Measurements from ENCODE around the gene DCDC2C.

DCDC2C gene

GRCh38 chr2:3712831-3713503 is 9.6 kb downstream of the DCDC2C start:
- no peak for DNase-seq

DNA sequence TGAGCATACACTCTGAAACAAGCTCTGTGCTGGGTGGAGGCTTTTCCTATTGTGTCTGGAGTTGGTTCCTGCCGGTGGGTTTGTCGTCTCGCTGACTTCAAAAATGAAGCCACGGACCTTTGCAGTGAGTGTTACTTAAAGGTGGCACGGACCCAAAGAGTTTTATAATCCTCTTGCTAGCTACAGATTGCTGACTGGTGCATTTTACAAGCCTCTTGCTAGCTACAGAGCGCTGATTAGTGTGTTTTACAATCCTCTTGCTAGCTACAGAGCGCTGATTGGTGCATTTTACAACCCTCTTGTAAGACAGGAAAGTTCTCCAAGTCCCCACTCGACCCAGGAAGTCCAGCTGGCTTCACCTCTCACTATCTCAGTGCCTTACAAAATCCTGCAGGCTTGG is 15.3 kb downstream of the DCDC2C start:
- no peak for DNase-seq

DNA sequence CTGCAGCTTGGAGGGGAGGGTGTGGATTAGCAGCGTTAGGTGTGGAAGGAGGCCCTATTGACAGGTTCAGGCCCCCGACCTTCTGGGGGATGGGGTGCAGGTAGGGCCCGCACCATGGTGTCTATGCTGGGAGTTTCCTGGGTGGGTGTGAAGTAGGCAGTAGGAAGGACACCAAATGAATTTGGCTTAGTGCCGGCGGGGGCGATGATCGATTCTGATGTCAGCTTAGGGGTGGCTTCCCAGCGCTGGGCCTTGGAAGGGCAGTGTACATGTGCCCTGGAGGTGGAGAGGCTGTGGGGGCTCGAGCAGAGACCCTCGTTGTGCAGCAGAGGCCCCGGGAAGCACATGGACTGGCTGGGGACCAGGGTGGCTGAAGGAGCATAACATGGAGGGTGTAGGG is 21.6 kb downstream of the DCDC2C start:
- no peak for DNase-seq

- DNase-seq: no peak
Observed at GRCh38 chr2:3725458-3726250, 22.3 kb downstream of the DCDC2C start.

- no peak for DNase-seq
Observed at GRCh38 chr2:3726511-3726910, 23.1 kb downstream of the DCDC2C start.

DNA sequence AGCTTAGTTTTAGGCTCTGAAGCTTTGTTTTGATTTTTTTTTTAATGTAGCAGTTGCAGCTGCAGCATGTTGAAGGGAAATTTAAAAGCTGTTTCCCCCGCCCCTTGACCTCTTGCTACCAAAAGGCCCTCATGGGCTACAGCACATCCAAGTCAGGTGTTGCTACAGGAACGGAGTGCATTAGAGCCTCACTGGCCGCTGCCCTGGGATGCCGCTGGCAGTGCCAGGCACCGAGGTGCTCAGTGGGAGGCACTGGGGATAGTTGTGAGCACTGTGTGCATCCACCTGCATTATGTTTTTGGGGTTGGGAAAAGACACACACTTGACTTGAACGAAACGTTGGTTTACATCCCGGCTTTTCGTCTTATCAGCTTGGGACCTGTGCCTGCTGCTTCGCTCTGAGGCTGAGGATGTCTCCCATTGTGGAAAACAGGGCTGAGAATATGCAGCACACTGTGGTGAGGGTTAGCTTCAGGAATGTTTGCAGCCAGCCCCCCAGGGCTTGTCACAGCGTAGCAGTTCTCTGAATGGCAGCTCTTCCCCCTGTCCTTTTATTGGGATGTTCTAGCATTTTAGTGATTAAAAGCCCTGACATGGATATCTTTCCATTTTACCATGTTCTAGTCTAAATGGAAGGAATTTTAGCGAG is 24.1 kb downstream of the DCDC2C start:
- no peak for DNase-seq

- DNase-seq: peak; percentile 30
Observed at GRCh38 chr2:3728104-3729054, 25.0 kb downstream of the DCDC2C start.

DNA sequence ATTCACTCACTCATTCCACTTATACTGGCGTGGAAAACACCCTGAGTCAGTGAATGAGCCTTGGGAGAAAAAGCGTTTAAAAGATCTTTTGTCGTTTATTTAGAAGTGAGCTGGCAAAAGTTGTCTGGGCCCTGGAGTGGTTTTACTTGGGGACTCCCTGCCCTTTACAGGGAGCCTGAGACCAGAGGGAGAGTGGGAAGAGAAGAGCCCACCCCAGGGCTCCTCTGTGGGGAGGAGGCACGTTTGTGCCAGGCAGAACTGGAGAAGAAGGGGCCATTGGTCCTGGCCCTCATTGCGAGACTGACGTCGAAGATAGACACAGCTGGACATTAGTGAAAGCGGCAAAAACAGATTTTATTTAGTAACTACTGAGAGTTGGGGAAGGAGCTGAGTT is 25.7 kb downstream of the DCDC2C start:
- DNase-seq: no peak

DNA sequence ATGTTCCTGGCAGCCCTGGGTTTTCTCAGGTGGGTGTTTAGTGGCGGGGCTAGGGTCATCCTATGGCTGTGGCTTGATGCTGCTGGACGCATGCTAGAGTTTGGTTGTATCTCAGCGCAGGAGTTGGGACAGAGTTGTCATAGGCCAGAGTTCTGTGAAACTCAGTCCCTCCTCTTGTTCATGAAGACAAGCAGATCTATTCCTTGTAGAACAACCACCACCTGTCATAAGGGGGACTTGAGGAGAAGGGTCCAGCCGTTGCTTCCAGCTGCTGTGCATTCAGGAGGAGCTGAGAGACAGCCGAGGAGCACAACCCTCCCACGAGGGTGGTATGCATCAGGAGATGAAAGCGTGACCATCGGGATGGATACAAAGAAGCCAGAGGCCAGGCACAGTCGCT is 26.4 kb downstream of the DCDC2C start:
- DNase-seq: no peak

- DNase-seq: no peak
Observed at GRCh38 chr2:3730646-3731045, 27.3 kb downstream of the DCDC2C start.

- no peak for DNase-seq
Observed at GRCh38 chr2:3731829-3732228, 28.5 kb downstream of the DCDC2C start.

- DNase-seq: no peak
Observed at GRCh38 chr2:3736112-3736511, 32.7 kb downstream of the DCDC2C start.

GRCh38 chr2:3737128-3737527 is 33.8 kb downstream of the DCDC2C start:
- DNase-seq: no peak

GRCh38 chr2:3738454-3738853 is 35.1 kb downstream of the DCDC2C start:
- peak; percentile 26 for DNase-seq

DNA sequence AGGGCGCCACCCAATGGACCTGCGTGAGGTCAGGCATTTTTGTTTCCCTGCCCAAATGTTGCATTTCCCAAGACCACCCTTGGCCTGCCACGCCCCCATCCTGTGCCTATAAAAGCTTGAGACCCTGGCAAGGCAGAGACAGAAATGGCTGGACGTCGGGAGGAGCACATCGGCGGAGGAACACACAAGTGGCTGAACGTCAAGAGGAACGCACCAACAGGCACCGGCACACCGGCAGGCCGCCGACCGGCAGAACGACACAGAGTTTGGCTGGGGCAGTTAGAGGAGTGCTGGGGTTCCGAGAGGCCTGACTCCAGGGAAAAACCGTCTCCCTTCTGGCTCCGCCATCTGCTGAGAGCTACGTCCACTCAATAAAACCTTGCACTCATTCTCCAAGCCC is 35.9 kb downstream of the DCDC2C start:
- DNase-seq: no peak

DNA sequence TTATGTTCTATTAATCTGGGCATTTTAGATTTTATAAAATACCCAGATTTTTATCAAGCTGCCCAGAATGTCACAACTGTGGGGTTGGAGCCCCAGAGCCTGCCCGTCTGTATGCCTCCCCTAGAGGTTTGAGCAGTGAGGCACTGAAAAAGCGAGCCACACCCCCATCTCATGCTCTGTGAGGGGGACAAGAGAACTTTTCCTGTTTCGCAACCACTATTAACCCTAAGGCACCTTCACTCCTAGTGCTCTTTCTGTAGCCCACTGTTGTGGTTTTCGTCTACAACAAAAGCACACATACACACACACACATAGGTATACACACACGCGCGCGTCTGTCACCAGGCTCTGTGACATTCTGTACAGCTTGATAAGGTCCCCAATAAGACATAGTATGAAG is 38.0 kb downstream of the DCDC2C start:
- no peak for DNase-seq

DNA sequence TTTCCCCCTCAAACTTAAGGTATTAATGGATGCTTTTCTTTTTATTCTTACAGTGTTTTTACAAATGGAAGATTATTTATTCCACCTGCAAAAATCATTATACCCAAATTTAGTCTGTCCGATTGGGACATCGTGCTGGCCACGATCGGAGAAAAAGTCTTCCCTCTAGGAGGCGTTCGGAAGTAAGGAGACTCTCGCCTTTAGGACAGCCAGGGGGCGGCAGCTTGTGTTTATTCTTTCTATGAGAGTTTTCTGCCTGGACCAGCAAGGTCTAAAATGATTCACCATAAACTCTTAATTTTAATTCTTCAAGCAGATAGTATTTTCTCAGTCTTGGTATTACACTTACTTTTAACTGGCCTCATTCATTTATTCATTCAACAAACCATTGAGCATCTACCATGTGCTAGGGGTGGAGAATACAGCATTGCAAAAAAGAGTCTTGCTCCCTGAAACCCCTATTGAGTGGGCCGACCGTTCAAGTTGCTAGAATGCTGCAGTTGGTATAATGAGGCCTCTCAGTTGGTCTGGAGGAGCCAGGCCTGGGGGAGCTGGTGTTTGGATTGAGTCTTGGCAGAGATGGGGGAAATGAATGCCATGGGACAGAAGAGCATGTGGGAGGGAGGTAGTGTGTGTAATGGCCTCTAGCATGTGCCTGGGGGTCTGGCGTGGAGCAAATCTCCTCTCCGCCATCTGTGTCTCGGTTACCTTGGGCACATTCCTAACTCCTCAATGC is 38.7 kb downstream of the DCDC2C start:
- DNase-seq: no peak

DNA sequence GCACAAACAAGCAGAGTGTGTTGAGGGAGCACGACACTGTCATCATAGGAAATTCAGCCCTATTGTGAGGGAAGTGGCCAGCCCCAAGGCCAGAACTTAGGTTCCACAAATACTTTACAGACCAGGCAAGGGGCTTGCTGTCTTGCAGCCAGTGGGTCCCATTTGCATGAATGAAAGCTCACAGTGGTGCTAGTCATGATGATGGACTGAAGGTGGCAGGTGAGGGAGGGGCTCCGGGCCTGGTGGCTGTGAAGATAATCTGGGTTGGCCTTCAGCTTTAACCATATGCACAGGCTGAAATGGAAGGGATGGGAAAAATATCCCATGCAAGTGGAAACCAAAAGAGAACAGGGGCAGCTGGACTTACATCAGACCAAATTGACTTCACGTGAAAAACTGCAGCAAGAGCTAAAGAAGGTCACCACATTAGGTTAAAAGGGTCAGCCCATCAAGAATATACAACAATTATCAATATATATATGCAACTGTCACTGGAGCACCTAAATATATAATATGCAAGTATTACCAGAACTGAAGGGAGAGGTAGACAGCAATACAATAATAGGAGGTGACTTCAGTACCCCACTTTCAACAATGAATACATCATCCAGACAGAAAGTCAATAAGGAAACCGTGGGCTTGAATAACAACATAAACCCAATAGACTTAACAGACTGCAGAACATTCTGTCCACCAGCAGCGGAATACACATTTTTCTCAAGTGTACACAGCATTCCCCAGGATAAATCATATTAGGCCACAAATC is 39.6 kb downstream of the DCDC2C start:
- DNase-seq: no peak

DNA sequence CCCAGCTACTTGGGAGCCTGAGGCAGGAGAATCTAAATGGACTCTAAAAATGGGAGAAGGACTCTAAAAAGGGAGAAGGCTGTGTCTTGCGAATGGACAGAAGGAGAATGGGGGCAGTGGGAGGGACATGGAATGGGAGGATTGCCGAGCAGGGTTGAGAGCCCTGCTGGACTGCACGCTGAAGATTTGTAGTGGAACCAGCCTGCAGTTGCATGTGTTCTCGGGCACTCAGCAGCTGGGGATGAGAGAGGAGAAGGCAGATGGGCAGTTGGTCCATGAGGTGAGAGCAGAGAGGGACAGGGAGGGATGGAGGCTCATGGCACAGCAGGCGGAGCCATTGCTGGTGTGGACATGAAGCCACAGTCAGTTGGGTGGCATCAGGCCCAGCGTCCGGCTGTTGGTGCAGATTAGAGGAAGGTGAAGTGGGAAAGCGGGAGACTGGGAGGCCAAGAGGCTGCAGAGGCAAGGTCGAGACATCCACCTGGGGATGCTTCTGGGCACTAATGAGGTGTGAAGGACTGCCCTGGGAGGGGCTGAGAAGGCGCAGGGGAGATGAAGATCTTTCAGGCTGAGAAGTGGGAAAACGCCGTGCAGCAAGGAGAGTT is 40.7 kb downstream of the DCDC2C start:
- DNase-seq: no peak

GRCh38 chr2:3745920-3746319 is 42.5 kb downstream of the DCDC2C start:
- no peak for DNase-seq

All from activated CD4-positive, alpha-beta T cell treated with anti-CD3 and anti-CD28 coated beads, Interleukin-2, amount 50 U/mL, for 16 hours (primary cell).